ENCODE data around the gene PPARD. TPM values are rescaled to one million over a fixed set of nuclear protein-coding genes. Genes with fewer than 3 reads are reported as not detected.
"Not testable (repeated sequence)": the region's sequence is repeated elsewhere in the genome, so short reads cannot be mapped to it uniquely, and the experiment has no call there.

Gene PPARD
- total RNA-seq, 1 experiment from 2014 or later, result 2.1 TPM

GRCh38 chr6:35432291-35432690, 89.9 kb downstream of the PPARD start:
- DNase-seq (ENCODE audit: extremely low read depth, low read depth), result no peak

GRCh38 chr6:35432702-35433101, 90.3 kb downstream of the PPARD start:
- not testable (repeated sequence) for DNase-seq (ENCODE audit: extremely low read depth, low read depth)

GRCh38 chr6:35435074-35435837, 92.9 kb downstream of the PPARD start:
- no peak for DNase-seq (ENCODE audit: extremely low read depth, low read depth)

GRCh38 chr6:35436071-35436857, 93.9 kb downstream of the PPARD start:
- no peak for DNase-seq (ENCODE audit: extremely low read depth, low read depth)

GRCh38 chr6:35438378-35439065, 96.2 kb downstream of the PPARD start:
- DNase-seq (ENCODE audit: extremely low read depth, low read depth), result not testable (repeated sequence)

- no peak for DNase-seq (ENCODE audit: extremely low read depth, low read depth)
These were observed 97.0 kb downstream of the PPARD start for GRCh38 chr6:35439308-35439707.

- no peak for DNase-seq (ENCODE audit: extremely low read depth, low read depth)
These were observed 98.8 kb downstream of the PPARD start for GRCh38 chr6:35441205-35441604.

GRCh38 chr6:35441642-35442041, 99.3 kb downstream of the PPARD start:
- DNase-seq (ENCODE audit: extremely low read depth, low read depth), result no peak

- no peak for DNase-seq (ENCODE audit: extremely low read depth, low read depth)
These were observed 100.3 kb downstream of the PPARD start for GRCh38 chr6:35442693-35443092.

GRCh38 chr6:35443341-35444030, 101.1 kb downstream of the PPARD start:
- DNase-seq (ENCODE audit: extremely low read depth, low read depth), result no peak

GRCh38 chr6:35445691-35446090, 103.3 kb downstream of the PPARD start:
- no peak for DNase-seq (ENCODE audit: extremely low read depth, low read depth)

GRCh38 chr6:35448191-35448590, 105.8 kb downstream of the PPARD start:
- no peak for DNase-seq (ENCODE audit: extremely low read depth, low read depth)

- peak; percentile 53 for DNase-seq (ENCODE audit: extremely low read depth, low read depth)
These were observed 107.0 kb downstream of the PPARD start for GRCh38 chr6:35449287-35449881.

- DNase-seq (ENCODE audit: extremely low read depth, low read depth), result no peak
These were observed 109.2 kb downstream of the PPARD start for GRCh38 chr6:35451354-35452182.

- DNase-seq (ENCODE audit: extremely low read depth, low read depth), result peak; percentile 82
These were observed 110.1 kb downstream of the PPARD start, which contains the start of gene FANCE for GRCh38 chr6:35452183-35453090. Gene FANCE (plus strand): TSS chr6:35452338. CDS start chr6:35452546, 208 bp downstream.

GRCh38 chr6:35453236-35453635, 110.9 kb downstream of the PPARD start:
- no peak for DNase-seq (ENCODE audit: extremely low read depth, low read depth)

- DNase-seq (ENCODE audit: extremely low read depth, low read depth), result no peak
These were observed 112.2 kb downstream of the PPARD start for GRCh38 chr6:35454391-35455110.

- DNase-seq (ENCODE audit: extremely low read depth, low read depth), result no peak
These were observed 115.5 kb downstream of the PPARD start for GRCh38 chr6:35457907-35458306.

Data from NCI-H460 (cell line).